Measurements from ENCODE around the gene NHS.

- TF ChIP-seq POLR2A (IDR thresholded peaks at IDR 0.05): no peak
- no peak for TF ChIP-seq CTCF (IDR thresholded peaks at IDR 0.05)
These were observed 305.9 kb downstream of the NHS start for GRCh38 chrX:17680732-17681413.
